MCF 10A (cell line): Measurements from ENCODE around the gene GRIPAP1. TPM values are rescaled to one million over a fixed set of nuclear protein-coding genes. Genes with fewer than 3 reads are reported as not detected.

Experiments used
- BruUV-seq: library from RNA; stranded (reverse); fragments of 400-500 nt; replicated peaks from 2 replicates; lab custom pipeline; 2021; lab: Mats Ljungman, UMichigan
- CTCF ChIA-PET: fragments of 300-600 bp; sonication (Branson Sonifier 250); formaldehyde crosslinking; extraction: SDS; loops from one replicate; lab custom pipeline; 2021; ENCODE audit warnings: antibody characterized with exemption, inconsistent platforms; lab: Yijun Ruan, JAX
- POLR2A ChIA-PET: fragments of 300-600, 350-650 bp; sonication (Branson Sonifier 250); formaldehyde crosslinking; extraction: SDS; loops from one replicate; lab custom pipeline; 2020; ENCODE audit warnings: antibody characterized with exemption, inconsistent platforms; lab: Yijun Ruan, JAX
- DNase-seq: peaks from one replicate; pipeline ENCODE4 v3.0.0-alpha.2; 2018; ENCODE audit not compliant: unreplicated experiment
- H3K27ac Mint-ChIP-seq: one replicate; pipeline ENCODE4 v1.8.0; 2022; ENCODE audit warnings: mild to moderate bottlenecking, low read depth, mixed read lengths; ENCODE audit not compliant: unreplicated experiment
- H3K27me3 Mint-ChIP-seq: one replicate; pipeline ENCODE4 v1.8.0; 2022; ENCODE audit warnings: mixed read lengths; ENCODE audit not compliant: insufficient read depth, unreplicated experiment
- H3K36me3 Mint-ChIP-seq: one replicate; pipeline ENCODE4 v1.8.0; 2022; ENCODE audit warnings: mild to moderate bottlenecking, moderate library complexity, mixed read lengths; ENCODE audit not compliant: insufficient read depth, unreplicated experiment
- H3K4me1 Mint-ChIP-seq: one replicate; pipeline ENCODE4 v1.8.0; 2022; ENCODE audit warnings: mixed read lengths; ENCODE audit not compliant: insufficient read depth, unreplicated experiment
- H3K4me3 Mint-ChIP-seq: one replicate; pipeline ENCODE4 v1.8.0; 2022; ENCODE audit warnings: mild to moderate bottlenecking, moderate library complexity, mixed read lengths; ENCODE audit not compliant: unreplicated experiment
- H3K9me3 Mint-ChIP-seq: one replicate; pipeline ENCODE4 v1.8.0; 2022; ENCODE audit warnings: mixed read lengths; ENCODE audit not compliant: unreplicated experiment
- CTCF ChIP-seq: fragments of 200-600 bp; IDR thresholded peaks from one replicate; pipeline ENCODE4 v1.8.0; 2022; ENCODE audit warnings: antibody characterized with exemption, mild to moderate bottlenecking; ENCODE audit not compliant: unreplicated experiment
- intact Hi-C: fragments of 100-400 bp; cut with micrococcal nuclease; formaldehyde crosslinking; loops from 2 replicates; pipeline ENCODE4 v1.14.1; 2022
- total RNA-seq: library from RNA; stranded (reverse); gene quantifications from 2 replicates; pipeline ENCODE4 v1.2.3, GENCODE V29; 2022

The GRIPAP1 gene
- total RNA-seq, 1 experiment from 2014 or later: 49.6 TPM

DNA sequence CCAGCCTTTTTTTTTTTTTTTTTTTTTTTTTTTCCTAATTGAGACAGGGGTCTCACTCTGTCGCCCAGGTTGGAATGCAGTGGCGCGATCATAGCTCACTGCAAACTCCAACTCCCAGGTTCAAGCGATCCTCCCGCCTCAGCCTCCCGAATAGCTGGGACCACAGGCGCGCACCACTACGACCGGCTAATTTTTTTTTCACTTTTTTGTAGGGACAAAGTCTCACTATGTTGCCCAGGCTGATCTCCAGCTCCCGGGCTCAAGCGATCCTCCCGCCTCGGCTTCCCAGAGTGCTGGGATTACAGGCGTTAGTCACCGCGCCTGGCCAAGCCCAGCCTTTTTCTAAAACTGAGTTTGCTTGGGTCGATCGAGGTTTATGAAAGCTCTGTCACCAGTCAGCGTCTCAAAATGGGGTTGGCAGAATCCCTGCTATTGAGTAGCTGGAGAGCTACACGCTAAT lies 43.4 kb downstream of the GRIPAP1 start:
- intact Hi-C loops: loop anchor here (1.0 to 2.0 kb wide), 2 partner anchors 40 to 83 kb away; partner anchors contain the start of gene PIM2
- peaks cover 7% of the 10 kb centered on the region for H3K36me3 Mint-ChIP-seq
- ChIA-PET CTCF (interaction anchor here (0.6 to 2.1 kb wide), 6 partner anchors 10 to 84 kb away, joined by 3 to 15 read pairs (median 4); partner anchors contain the start of gene TFE3), POLR2A (interaction anchor here (0.7 to 4.3 kb wide), 21 partner anchors 10 to 327 kb away, joined by 3 to 57 read pairs (median 5); partner anchors contain the start of genes GPKOW, GRIPAP1, HDAC6 and KCND1)
- H3K4me3 Mint-ChIP-seq: peak overlapping the region; percentile 94
- peaks cover 2% of the 10 kb centered on the region for H3K9me3 Mint-ChIP-seq
- DNase-seq: peak; percentile 38
- TF ChIP-seq CTCF: no peak
- peaks cover 5% of the 10 kb centered on the region for H3K4me1 Mint-ChIP-seq
- H3K27me3 Mint-ChIP-seq: no peaks in the 10 kb centered on the region
- no TSS peak for BruUV-seq
- H3K27ac Mint-ChIP-seq: peak overlapping the region; percentile 100

GRCh38 chrX:48957827-48958634 lies 44.0 kb downstream of the GRIPAP1 start:
- Mint-ChIP-seq H3K27me3 (no peaks in the 10 kb centered on the region), H3K36me3 (peaks cover 7% of the 10 kb centered on the region), H3K27ac (peak overlapping the region; percentile 100), H3K4me1 (peaks cover 5% of the 10 kb centered on the region), H3K9me3 (no peaks in the 10 kb centered on the region), H3K4me3 (peak overlapping the region; percentile 94)
- intact Hi-C loops: loop anchor here (1.0 to 2.0 kb wide), 2 partner anchors 39 to 83 kb away; partner anchors contain the start of gene PIM2
- ChIA-PET CTCF (interaction anchor here (0.9 to 2.1 kb wide), 4 partner anchors 11 to 85 kb away, joined by 3 to 15 read pairs (median 4); partner anchors contain the start of gene TFE3), POLR2A (interaction anchor here (0.5 to 4.3 kb wide), 27 partner anchors 9 to 384 kb away, joined by 3 to 57 read pairs (median 4); partner anchors contain the start of genes GPKOW, GRIPAP1, HDAC6 and KCND1)
- peak; percentile 94 for DNase-seq
- no peak for TF ChIP-seq CTCF
- TSS peak; percentile 57 for BruUV-seq

DNA sequence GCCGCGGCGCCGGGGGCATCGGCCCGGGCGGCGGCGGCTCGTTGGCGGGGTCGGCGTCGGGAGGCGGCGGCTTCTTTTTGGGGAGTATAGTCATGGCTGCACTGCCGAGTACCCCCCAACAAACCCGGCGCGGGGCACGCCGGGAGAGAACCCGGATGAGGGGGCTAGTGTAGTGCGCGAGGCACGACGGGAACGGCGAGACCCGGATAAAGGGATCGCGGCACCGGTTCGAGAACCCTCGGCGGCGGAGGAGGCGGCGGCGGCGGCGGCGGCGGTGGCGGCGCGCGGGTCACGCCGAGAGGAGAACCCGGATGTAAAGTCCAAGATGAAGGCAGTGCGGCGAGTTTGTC lies 44.6 kb downstream of the GRIPAP1 start, which contains the start of gene OTUD5:
TSS of gene OTUD5 (minus strand) at position 131 of the 350 bp plus-strand sequence. CDS start at position 94, 37 bp downstream.
- ChIA-PET POLR2A (interaction anchor here (0.6 to 4.3 kb wide), 16 partner anchors 9 to 261 kb away, joined by 3 to 57 read pairs (median 4); partner anchors contain the start of genes GRIPAP1, HDAC6, PQBP1 and SLC35A2), CTCF (interaction anchor here (1.4 to 2.1 kb wide), 3 partner anchors 11 to 86 kb away, joined by 3 to 15 read pairs (median 5); partner anchors contain the start of gene TFE3)
- BruUV-seq: no TSS peak
- Mint-ChIP-seq H3K4me3 (peak within 1 kb of the TSS; percentile 94), H3K9me3 (no peaks in the 10 kb centered on the region), H3K4me1 (peaks cover 5% of the 10 kb centered on the region), H3K36me3 (peaks cover 7% of the 10 kb centered on the region), H3K27ac (peak within 1 kb of the TSS; percentile 100), H3K27me3 (no peaks in the 10 kb centered on the region)
- intact Hi-C loops: no loop called here
- no peak for DNase-seq
- TF ChIP-seq CTCF: no peak
